Left lung (tissue), 10 donors: ENCODE results near the gene ASTN2. TPM values are rescaled to one million over a fixed set of nuclear protein-coding genes. Genes with fewer than 3 reads are reported as not detected.

Source experiments
- ATAC-seq: fragments of 200-7000 bp; cut with Tn5 transposase; one replicate; pipeline ENCODE4 v1.9.1; 2020; ENCODE audit warnings: moderate library complexity
- DNase-seq, 4 donors: peaks; one replicate each; pipeline ENCODE4 v3.0.0-alpha.2; 2013 to 2020
- H3K27ac ChIP-seq, 2 donors: fragments of 200-600 bp; sonication (generic) in 1 of 2; one replicate each; pipeline versions ENCODE4 v1.5.0 to v1.8.0; 2020 to 2021
- H3K27me3 ChIP-seq, 2 donors: fragments of 200-600 bp; sonication (generic) in 1 of 2; one replicate each; pipeline versions ENCODE4 v1.5.0 to v1.8.0; 2020 to 2021
- H3K36me3 ChIP-seq, 2 donors: fragments of 200-600 bp; sonication (generic) in 1 of 2; one replicate each; pipeline versions ENCODE4 v1.5.0 to v1.8.0; 2020 to 2021
- H3K4me1 ChIP-seq, 2 donors: fragments of 200-600 bp; one replicate each; pipeline ENCODE4 v1.8.0; 2021
- H3K4me3 ChIP-seq, 2 donors: fragments of 200-600 bp; sonication (generic) in 1 of 2; one replicate each; pipeline versions ENCODE4 v1.5.0 to v1.8.0; 2020 to 2021; ENCODE audit warnings: mild to moderate bottlenecking in 1 of 2
- H3K9me3 ChIP-seq, 2 donors: fragments of 200-600 bp; sonication (generic) in 1 of 2; one replicate each; pipeline versions ENCODE4 v1.5.0 to v1.8.0; 2020 to 2021
- CTCF ChIP-seq, 2 donors: fragments of 200-600 bp; sonication (generic) in 1 of 2; IDR thresholded peaks; one replicate each; pipeline versions ENCODE4 v1.5.0 to v1.8.0; 2021; ENCODE audit warnings: antibody characterized with exemption in 2 of 2
- intact Hi-C, 2 donors: fragments of 100-400 bp; cut with DNase I; formaldehyde crosslinking; loops; one replicate each; pipeline versions ENCODE4 v1.11.2 to v1.14.2; 2022
- polyA plus RNA-seq, 6 donors: library from polyadenylated mRNA; unstranded; fragments of 120-200 nt; gene quantifications; one replicate each; pipeline ENCODE4 v1.2.1, GENCODE V29; 2013; ENCODE audit not compliant: insufficient read length in 6 of 6
- total RNA-seq, 2 donors: library from RNA; stranded (reverse); fragmentation: NEBNext Ultra II Directional; extraction: Animal tissue kit (Norgen Biotek cat#: 25700); gene quantifications; one replicate each; pipeline ENCODE4 v1.2.1, GENCODE V29; 2021
- donor health status: DM: no; HTN: yes; CAD: no.
- donor health status: DM: no; HTN: no; CAD: no.

The ASTN2 gene
- total and polyA plus RNA-seq, 8 donors, result 3.1 to 5.5 (median 4.5) TPM

- no peaks in the 10 kb centered on the region for H3K36me3 ChIP-seq
- no peaks in the 10 kb centered on the region for H3K9me3 ChIP-seq
- no peak overlapping the region for H3K4me3 ChIP-seq
- intact Hi-C loops, result no loop called here
- no peak for TF ChIP-seq CTCF (IDR thresholded peaks at IDR 0.05)
- H3K27ac ChIP-seq, result no peak overlapping the region
- DNase-seq (no peak), ATAC-seq (no peak)
- no peaks in the 10 kb centered on the region for H3K4me1 ChIP-seq
- peaks cover 4 to 41% of the 10 kb centered on the region in 2 donors for H3K27me3 ChIP-seq
These were observed 8.7 kb downstream of the ASTN2 start for GRCh38 chr9:117405950-117406705.

- H3K36me3 ChIP-seq, result no peaks in the 10 kb centered on the region
- no peak overlapping the region for H3K27ac ChIP-seq
- ATAC-seq (no peak), DNase-seq (no peak)
- H3K27me3 ChIP-seq, result peaks cover 4 to 32% of the 10 kb centered on the region in 2 donors
- H3K4me3 ChIP-seq, result no peak overlapping the region
- no peak for TF ChIP-seq CTCF (IDR thresholded peaks at IDR 0.05)
- no peaks in the 10 kb centered on the region for H3K4me1 ChIP-seq
- intact Hi-C loops, result no loop called here
- no peaks in the 10 kb centered on the region for H3K9me3 ChIP-seq
These were observed 11.0 kb downstream of the ASTN2 start for GRCh38 chr9:117403848-117404247.

- no peak for TF ChIP-seq CTCF (IDR thresholded peaks at IDR 0.05)
- H3K27ac ChIP-seq, result no peak overlapping the region
- H3K4me1 ChIP-seq, result no peaks in the 10 kb centered on the region
- H3K4me3 ChIP-seq, result no peak overlapping the region
- intact Hi-C loops, result no loop called here
- DNase-seq, result no peak
- H3K9me3 ChIP-seq, result no peaks in the 10 kb centered on the region
- H3K36me3 ChIP-seq, result no peaks in the 10 kb centered on the region
- no peak for ATAC-seq
- H3K27me3 ChIP-seq, result peaks cover 4 to 32% of the 10 kb centered on the region in 2 donors
These were observed 11.4 kb downstream of the ASTN2 start for GRCh38 chr9:117403403-117403811.

- no peak for TF ChIP-seq CTCF (IDR thresholded peaks at IDR 0.05)
- Histone ChIP-seq H3K4me1 (no peaks in the 10 kb centered on the region), H3K27me3 (peaks cover 4 to 32% of the 10 kb centered on the region in 2 donors), H3K4me3 (no peak overlapping the region), H3K27ac (no peak overlapping the region), H3K9me3 (no peaks in the 10 kb centered on the region), H3K36me3 (no peaks in the 10 kb centered on the region)
- DNase-seq (peak in 1 of 4 donors; percentile 10), ATAC-seq (no peak)
- intact Hi-C loops, result no loop called here
These were observed 14.7 kb downstream of the ASTN2 start for GRCh38 chr9:117400171-117400570.

GRCh38 chr9:117395151-117395650, 19.7 kb downstream of the ASTN2 start:
- no peak for TF ChIP-seq CTCF (IDR thresholded peaks at IDR 0.05)
- H3K9me3 ChIP-seq, result no peaks in the 10 kb centered on the region
- ATAC-seq (no peak), DNase-seq (no peak)
- no peak overlapping the region for H3K27ac ChIP-seq
- H3K4me1 ChIP-seq, result no peaks in the 10 kb centered on the region
- no peaks in the 10 kb centered on the region for H3K36me3 ChIP-seq
- H3K4me3 ChIP-seq, result no peak overlapping the region
- H3K27me3 ChIP-seq, result peaks cover 0 to 3% of the 10 kb centered on the region in 2 donors
- intact Hi-C loops, result no loop called here
